ENCODE results near the gene ANKS6.

ANKS6 gene

DNA sequence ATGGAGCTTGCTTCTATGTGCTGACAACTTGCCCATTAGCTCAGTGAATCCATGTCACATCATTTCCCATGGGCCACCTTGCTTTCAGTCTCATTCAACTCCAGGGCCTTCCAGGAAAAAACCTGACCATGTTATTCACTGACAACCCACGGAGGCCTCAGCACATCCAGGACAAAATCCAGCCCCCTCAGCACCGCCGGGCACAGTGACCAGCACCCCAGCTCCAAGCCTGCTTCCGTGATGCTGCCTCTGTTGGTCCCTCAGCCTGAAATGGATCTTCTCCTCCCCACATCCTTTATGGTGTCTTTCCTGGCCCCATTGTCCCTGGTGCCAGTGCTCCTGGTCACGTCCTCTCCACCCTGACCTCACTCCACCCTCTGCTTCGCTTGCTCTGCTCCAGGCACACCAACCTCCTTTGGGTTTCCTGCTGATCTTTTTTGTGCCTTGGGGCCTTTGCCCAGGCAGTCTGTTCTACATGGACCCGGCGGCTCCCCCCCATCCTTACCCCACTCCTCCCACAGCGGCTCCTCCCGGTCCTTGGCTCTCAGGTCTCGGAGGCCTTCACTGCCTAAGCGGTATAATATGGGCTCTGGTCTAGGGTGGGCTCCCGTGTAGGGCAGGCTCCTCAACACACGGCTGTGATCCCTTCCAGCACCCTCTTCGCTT lies 25.0 kb downstream of the ANKS6 start:
- Histone ChIP-seq H3F3A (ENCODE audit: low read depth) (no peaks in the 10 kb centered on the region), H3K79me2 (ENCODE audit: insufficient read depth, low read length) (no peaks in the 10 kb centered on the region), H3K9ac (ENCODE audit: low read depth, low read length, poor library complexity, severe bottlenecking) (no peak overlapping the region), H3K4me1 (ENCODE audit: insufficient read depth, low read length, poor library complexity, severe bottlenecking) (no peaks in the 10 kb centered on the region), H3K36me3 (ENCODE audit: insufficient read depth, low read length) (no peaks in the 10 kb centered on the region), H3K9me2 (replicated peaks; ENCODE audit: low read depth, low read length) (no peaks in the 10 kb centered on the region), H2AFZ (ENCODE audit: low read length) (no peak overlapping the region), H3K9me3 (ENCODE audit: insufficient read depth, low read depth, low read length) (no peaks in the 10 kb centered on the region), H3K27me3 (ENCODE audit: insufficient read depth, low read length, poor library complexity, severe bottlenecking) (no peaks in the 10 kb centered on the region), H3K4me3 (ENCODE audit: low read length, poor library complexity, severe bottlenecking) (no peak overlapping the region), H4K20me1 (ENCODE audit: insufficient read depth, low read length, poor library complexity, severe bottlenecking) (no peaks in the 10 kb centered on the region), H3K4me2 (ENCODE audit: low read depth, low read length, poor library complexity, severe bottlenecking) (no peak overlapping the region)
- no peak for TF ChIP-seq EZH2phosphoT487 (IDR thresholded peaks at IDR 0.05; ENCODE audit: borderline replicate concordance)
- TF ChIP-seq, protein P1, sequence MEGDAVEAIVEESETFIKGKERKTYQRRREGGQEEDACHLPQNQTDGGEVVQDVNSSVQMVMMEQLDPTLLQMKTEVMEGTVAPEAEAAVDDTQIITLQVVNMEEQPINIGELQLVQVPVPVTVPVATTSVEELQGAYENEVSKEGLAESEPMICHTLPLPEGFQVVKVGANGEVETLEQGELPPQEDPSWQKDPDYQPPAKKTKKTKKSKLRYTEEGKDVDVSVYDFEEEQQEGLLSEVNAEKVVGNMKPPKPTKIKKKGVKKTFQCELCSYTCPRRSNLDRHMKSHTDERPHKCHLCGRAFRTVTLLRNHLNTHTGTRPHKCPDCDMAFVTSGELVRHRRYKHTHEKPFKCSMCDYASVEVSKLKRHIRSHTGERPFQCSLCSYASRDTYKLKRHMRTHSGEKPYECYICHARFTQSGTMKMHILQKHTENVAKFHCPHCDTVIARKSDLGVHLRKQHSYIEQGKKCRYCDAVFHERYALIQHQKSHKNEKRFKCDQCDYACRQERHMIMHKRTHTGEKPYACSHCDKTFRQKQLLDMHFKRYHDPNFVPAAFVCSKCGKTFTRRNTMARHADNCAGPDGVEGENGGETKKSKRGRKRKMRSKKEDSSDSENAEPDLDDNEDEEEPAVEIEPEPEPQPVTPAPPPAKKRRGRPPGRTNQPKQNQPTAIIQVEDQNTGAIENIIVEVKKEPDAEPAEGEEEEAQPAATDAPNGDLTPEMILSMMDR (conservative IDR thresholded peaks at IDR 0.05; ENCODE audit: low read length): no peak

DNA sequence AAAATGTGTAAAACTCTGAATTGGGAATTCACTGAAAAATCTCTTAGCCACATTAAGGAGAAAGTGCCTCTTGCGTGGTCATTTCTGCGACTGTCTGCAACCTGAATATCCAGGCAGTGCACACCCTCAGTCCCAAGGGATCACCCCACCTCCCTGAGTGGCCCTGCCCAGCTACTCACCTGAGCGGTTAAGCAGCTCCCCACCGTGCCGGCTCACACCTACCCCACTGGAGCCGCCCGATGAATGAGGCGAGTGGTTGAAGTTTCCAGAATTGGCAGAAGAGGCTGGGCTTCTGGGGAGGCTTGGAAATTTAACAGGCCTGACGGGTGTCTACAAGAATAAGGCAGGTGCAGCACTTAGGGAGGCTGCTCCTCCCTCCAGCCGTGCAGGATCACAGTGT lies 25.6 kb downstream of the ANKS6 start:
- H3K79me2 ChIP-seq (ENCODE audit: insufficient read depth, low read length): no peaks in the 10 kb centered on the region

GRCh38 chr9:98768344-98768743 lies 28.0 kb downstream of the ANKS6 start:
- H3K4me2 ChIP-seq (ENCODE audit: low read depth, low read length, poor library complexity, severe bottlenecking): no peak overlapping the region
- no peak overlapping the region for H2AFZ ChIP-seq (ENCODE audit: low read length)
- H3K4me3 ChIP-seq (ENCODE audit: low read length, poor library complexity, severe bottlenecking): no peak overlapping the region
- no peaks in the 10 kb centered on the region for H3K36me3 ChIP-seq (ENCODE audit: insufficient read depth, low read length)
- no peak overlapping the region for H3K9ac ChIP-seq (ENCODE audit: low read depth, low read length, poor library complexity, severe bottlenecking)
- no peaks in the 10 kb centered on the region for H4K20me1 ChIP-seq (ENCODE audit: insufficient read depth, low read length, poor library complexity, severe bottlenecking)
- H3K9me2 ChIP-seq (replicated peaks; ENCODE audit: low read depth, low read length): no peaks in the 10 kb centered on the region
- H3K4me1 ChIP-seq (ENCODE audit: insufficient read depth, low read length, poor library complexity, severe bottlenecking): no peaks in the 10 kb centered on the region
- TF ChIP-seq EZH2phosphoT487 (IDR thresholded peaks at IDR 0.05; ENCODE audit: borderline replicate concordance): no peak
- TF ChIP-seq, protein P1 (conservative IDR thresholded peaks at IDR 0.05; ENCODE audit: low read length): no peak
- H3K27me3 ChIP-seq (ENCODE audit: insufficient read depth, low read length, poor library complexity, severe bottlenecking): no peaks in the 10 kb centered on the region
- H3K9me3 ChIP-seq (ENCODE audit: insufficient read depth, low read depth, low read length): no peaks in the 10 kb centered on the region
- H3F3A ChIP-seq (ENCODE audit: low read depth): no peaks in the 10 kb centered on the region
- no peaks in the 10 kb centered on the region for H3K79me2 ChIP-seq (ENCODE audit: insufficient read depth, low read length)

More for the DNA sequence above, 25.6 kb downstream of the ANKS6 start:
- Histone ChIP-seq H3K27me3 (ENCODE audit: insufficient read depth, low read length, poor library complexity, severe bottlenecking) (no peaks in the 10 kb centered on the region), H2AFZ (ENCODE audit: low read length) (no peak overlapping the region), H3K4me3 (ENCODE audit: low read length, poor library complexity, severe bottlenecking) (no peak overlapping the region), H3F3A (ENCODE audit: low read depth) (no peaks in the 10 kb centered on the region), H3K36me3 (ENCODE audit: insufficient read depth, low read length) (no peaks in the 10 kb centered on the region), H3K9ac (ENCODE audit: low read depth, low read length, poor library complexity, severe bottlenecking) (no peak overlapping the region), H3K4me2 (ENCODE audit: low read depth, low read length, poor library complexity, severe bottlenecking) (no peak overlapping the region), H4K20me1 (ENCODE audit: insufficient read depth, low read length, poor library complexity, severe bottlenecking) (no peaks in the 10 kb centered on the region), H3K9me2 (replicated peaks; ENCODE audit: low read depth, low read length) (no peaks in the 10 kb centered on the region), H3K9me3 (ENCODE audit: insufficient read depth, low read depth, low read length) (no peaks in the 10 kb centered on the region), H3K4me1 (ENCODE audit: insufficient read depth, low read length, poor library complexity, severe bottlenecking) (no peaks in the 10 kb centered on the region)
- TF ChIP-seq, protein P1 (conservative IDR thresholded peaks at IDR 0.05; ENCODE audit: low read length): no peak

Data from Loucy (cell line).